SKM-1 (cell line): Measurements from ENCODE around the gene CNTN4.

Experiments
- DNase-seq: peaks from one replicate; lab custom pipeline; 2025; ENCODE audit not compliant: unreplicated experiment; lab: John Stamatoyannopoulos, UW

The CNTN4 gene

DNA sequence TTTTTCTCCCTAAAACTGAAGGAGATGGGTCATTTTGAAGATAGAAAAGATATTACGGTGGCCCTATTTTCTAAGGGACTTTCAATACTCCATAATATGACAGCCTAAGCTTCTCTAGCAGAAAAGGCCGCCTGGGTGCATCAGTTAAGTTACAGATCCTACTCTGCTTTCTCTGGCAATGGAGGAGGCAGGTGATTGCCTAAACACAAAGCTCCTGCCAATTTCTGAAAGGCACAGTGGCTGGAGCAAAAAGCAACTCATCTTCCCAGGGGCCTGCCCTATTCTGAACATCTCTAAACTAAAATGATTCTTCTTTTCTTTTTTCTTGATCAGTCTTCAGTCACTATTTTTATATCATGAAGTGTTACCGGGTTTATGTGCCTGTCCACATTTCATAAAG, 276.7 kb downstream of the CNTN4 start:
- DNase-seq: no peak

DNA sequence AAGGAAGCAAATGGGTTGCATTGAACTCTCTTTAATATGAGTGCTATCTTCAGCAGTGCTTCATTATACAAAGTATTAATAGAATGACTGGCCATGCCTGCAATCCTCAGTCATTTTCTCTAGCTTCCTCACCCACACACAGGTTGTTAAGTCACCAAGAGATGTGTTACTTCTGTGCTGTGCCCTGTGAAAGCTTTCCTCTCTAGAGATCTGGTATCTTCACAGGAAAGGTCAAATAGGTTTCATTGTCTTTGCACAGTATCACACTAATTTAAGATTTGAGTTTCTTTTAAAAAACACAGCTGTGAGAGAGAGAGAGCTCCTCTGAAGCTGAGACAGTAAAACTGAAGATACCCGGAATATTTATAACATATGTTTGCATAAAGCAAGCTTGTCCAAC, 278.6 kb downstream of the CNTN4 start:
- DNase-seq: no peak

GRCh38 chr3:2390926-2391532, 292.4 kb downstream of the CNTN4 start:
- DNase-seq: no peak

- no peak for DNase-seq
Measured at GRCh38 chr3:2391896-2392295, 293.2 kb downstream of the CNTN4 start.

DNA sequence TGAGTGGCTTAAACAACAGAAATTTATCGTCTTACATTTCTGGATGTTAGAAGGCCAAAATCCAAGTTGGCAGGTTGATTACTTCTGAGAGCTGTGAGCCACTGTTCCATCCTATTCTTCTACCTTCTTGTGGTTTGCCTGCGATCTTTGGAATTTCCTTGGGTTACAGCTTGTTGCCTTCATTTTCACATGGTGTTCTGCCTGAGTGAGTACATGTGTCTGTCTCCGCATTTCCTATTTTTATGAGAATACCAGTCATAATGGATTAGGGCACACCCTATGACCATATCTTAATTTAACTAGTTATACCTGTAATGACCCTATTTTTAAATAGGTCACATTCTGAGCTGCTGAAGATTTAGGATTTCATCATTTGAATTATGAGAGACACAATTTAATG, 294.3 kb downstream of the CNTN4 start:
- DNase-seq: no peak

DNA sequence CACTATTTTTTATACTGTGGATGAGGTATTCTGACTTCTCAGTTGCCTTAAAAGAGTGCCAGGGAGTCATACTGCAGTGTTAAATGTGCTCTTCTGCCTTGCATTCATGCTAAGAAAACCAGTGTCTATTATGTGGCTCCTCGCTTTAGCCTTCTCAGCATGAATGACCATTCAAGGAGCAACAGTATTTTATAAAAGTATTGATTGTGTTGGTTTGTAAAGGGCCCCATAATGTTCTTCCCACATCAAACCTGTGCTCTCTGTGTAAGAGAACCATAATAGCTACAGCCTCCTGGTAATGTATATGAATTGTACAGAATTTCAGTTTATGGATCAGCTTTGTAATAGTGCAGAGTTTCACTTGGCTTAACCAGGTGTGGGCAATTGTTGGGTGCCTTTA, 316.4 kb downstream of the CNTN4 start:
- no peak for DNase-seq

DNA sequence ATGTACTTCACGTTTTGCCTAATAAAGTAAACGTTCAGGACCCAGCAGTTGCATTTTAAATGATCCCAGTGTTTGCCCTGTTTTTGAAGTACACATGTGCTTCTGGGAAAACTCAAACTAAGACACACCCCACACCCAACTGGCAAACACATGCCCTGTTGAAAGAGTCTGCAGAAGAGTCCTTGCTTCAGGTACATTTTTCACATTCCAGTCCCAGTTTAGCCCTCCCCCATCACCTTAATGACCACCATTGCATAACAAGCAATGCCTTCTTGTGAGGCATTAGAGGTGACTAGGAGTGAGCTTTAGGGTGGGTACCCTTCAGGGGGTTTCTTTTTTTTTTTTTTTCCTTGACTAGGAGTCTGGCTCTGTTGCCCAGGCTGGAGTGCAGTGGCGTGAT, 322.3 kb downstream of the CNTN4 start:
- DNase-seq: no peak

- no peak for DNase-seq
Measured at GRCh38 chr3:2423143-2423542, 324.5 kb downstream of the CNTN4 start.

DNA sequence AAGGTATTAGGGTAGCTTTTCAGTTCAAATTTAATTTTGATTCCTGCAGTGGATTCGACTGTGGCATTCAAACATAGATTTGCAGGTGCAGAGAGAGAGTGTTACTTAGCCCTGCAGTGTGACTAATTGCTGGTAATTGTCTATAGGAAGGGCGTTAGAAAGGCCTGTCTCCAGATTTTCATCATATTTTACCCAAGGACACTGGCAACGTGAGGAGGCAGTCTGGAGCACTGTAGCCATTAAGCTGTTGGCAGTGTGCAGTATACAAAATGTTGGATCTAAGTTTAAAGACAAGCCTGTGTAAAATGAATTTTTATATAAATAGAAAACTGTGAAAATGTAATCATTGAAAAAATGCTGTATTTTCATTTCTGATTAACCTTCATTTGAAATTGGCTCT, 342.9 kb downstream of the CNTN4 start:
- DNase-seq: no peak

DNA sequence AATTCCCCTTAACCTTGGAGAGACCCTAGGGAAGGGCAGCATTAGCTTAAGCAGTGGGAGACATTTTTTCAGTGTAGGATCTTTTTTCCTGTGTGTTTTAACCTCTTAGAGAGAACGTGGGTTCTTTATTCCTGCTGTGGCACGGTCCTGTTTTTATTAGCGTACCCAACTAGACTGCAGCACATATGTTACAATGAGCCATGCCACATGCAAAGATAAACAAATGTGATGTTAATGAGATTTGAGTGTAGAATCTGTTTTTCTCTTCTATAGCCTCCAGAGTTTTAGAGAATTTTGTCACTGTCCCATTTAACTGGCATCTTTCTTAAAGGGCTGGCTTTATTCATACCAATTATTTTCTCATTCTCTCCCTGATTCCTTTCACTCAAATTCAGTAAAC, 347.5 kb downstream of the CNTN4 start:
- no peak for DNase-seq

DNA sequence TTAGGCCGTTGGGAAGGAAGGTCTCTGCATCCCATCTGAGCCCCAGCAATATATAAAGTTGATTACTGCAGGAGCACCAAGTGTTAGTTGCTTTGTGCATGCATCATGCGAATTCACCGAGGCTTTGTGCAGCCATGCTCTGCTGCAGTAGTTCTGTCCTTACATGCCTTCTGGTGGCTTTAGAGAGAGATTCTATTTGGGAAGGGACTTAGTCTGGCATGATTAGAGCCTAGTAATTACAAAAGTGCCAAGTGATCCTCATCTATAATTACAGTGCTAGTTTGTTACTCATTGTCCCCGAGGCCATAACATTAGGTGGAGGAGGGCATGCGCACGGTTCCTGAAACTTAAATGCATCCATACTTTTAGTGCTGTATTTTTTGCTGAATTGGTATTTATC, 353.6 kb downstream of the CNTN4 start:
- DNase-seq: no peak

DNA sequence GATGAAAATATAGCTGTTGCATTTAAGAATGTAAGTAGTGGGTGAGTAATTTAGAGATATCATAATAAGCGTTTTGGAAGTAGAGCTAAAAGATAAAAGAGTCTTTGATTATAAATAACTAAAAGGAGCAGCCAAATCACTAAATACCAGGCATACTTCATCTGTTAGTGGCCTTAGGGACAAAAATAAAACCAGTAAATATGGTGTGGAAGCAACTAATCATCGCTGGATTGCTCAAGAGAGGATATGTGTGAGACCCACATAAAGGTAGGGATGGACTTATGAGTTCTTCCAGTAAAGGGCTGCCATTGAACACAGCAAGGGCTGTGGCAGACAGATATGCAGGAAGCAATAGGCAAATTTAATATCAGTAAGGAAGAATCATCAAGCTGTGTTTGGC, 356.2 kb downstream of the CNTN4 start:
- no peak for DNase-seq

DNA sequence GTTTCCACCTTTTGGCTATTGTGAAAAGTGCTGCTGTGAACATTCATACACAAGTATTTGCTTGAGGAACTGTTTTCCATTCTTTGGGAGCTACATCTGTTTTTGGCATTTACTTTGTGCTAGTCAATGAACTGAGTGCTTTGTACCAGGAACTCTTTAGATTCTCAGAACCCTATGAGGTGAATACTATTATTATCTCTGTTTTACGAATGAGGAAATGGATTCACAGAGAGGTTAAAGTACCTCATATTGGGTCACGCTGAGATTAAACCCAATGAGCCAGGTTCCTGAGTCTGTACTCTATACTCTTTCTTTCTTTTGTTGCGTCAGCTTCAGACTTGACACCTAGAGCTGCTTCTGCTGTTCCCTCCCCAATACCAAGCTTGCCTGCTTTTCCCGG, 358.1 kb downstream of the CNTN4 start:
- DNase-seq: no peak

GRCh38 chr3:2458816-2459215, 360.1 kb downstream of the CNTN4 start:
- DNase-seq: no peak

DNA sequence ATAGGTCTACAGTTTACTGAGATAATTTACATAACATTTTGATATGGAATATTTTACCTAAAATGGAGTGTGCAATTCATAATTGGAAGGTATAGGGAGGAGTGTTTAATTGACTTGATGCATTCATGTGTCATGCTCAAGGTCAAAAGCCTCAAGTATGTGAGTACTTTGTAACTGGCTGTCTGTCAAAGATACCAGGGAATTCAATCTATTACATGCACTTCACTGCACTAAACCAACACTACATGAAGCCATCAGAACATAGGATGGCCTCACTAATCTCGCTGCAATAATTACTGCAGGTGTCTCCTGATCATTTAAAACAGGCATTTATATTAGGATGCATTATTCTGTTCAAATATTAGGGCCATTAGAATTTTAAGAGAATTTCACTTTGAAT, 367.2 kb downstream of the CNTN4 start:
- DNase-seq: no peak

GRCh38 chr3:2468816-2469215, 370.1 kb downstream of the CNTN4 start:
- no peak for DNase-seq

GRCh38 chr3:2476996-2477395, 378.3 kb downstream of the CNTN4 start:
- DNase-seq: no peak

DNA sequence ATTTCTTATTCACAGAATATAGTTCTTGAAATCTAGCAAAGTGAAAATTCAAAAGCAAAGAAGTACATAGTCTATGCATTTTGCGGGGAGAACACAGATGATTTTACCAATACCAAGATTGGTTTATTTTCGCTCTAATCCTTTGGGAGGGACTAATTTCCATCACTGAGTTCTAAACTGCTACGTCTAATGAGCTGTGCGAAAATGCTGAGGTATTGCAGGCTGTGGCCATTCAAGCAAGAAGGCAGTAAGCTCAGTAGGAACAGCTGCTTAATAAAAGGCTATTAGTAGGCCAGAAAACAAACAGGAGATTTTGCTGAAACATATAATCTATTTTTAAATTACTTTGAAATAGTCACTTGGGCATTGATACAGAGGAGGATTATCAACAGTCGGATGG, 379.0 kb downstream of the CNTN4 start:
- DNase-seq: no peak

DNA sequence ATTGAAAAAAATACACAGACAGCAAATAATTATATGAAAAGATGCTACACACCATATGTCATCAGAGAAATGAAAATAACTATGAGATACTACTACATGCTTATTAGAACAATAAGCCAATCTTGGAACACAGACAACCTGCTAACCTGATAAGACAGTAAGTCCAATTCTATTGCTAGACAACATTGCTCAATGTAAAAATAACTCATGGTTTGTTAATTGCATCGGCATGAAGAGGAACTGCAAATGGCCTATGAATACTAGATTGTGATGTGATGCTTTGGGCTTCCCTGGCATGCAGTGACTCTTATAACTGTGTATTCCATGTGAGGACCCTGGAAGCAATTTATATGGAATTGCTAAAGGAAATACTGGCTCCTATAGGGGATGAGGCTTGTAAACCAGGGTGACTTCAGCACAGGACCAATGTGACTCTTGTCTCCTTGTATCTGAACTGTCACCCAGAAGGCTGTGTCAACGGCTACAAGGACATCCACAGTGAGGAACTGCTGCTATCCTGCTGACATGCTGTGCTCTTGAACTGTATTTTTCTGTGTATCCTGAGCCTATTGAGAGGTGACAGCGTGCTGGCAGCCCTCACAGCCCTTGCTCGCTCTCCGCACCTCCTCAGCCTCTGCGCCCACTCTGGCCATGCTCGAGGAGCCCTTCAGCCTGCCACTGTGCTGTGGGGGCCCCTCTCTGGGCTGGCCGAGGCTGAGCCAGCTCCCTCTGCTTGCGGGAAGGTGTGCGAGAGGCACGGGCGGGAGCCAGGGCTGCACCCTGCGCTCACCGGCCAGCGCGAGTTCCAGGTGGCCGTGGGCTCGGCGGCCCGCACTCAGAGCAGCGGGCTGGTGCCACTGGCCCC, 385.7 kb downstream of the CNTN4 start:
- no peak for DNase-seq

- no peak for DNase-seq
Measured at GRCh38 chr3:2485027-2485375, 386.3 kb downstream of the CNTN4 start.

DNA sequence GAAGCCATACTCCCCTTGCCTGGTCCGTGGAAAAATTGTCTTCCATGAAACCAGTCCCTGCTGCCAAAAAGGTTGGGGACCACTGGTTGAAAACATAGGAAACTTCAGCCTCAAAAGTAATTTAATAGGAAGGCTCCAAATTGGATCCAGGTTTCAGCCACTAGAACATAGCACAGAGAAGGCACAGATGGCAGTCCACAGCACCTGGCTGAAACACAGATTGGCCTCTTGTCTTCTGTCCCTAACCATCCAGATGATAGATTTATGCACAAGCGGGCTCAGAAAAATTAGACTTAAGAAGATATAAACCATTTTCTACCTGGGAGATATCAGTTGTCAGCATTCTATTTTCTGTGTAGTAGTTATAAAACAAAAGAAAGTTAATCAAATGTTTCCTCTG, 397.1 kb downstream of the CNTN4 start:
- DNase-seq: no peak

DNA sequence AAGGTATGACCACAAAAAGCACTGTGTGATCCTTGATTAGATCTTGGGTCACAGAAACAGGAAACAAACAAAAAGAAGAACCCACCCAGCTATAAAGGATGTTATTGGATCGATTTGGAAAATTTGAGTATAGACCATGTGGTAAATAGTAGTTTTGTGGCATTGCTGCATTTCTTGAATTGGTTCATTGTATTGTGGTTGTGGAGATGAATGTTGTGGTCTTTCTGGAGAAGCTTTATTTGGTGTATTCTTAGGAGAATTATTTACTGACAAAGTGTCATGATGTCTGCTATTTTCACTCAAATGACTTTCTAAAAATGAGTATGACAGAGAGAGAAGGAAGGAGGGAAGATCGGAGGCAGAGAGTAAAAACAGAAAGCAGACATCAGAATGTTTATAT, 406.2 kb downstream of the CNTN4 start:
- DNase-seq: no peak

- no peak for DNase-seq
Measured at GRCh38 chr3:2506776-2507175, 408.1 kb downstream of the CNTN4 start.
